GM23338 (cell line): ENCODE data around the gene DHRSX. TPM values are rescaled to one million over a fixed set of nuclear protein-coding genes. Genes with fewer than 3 reads are reported as not detected.

Source experiments
- ATAC-seq: fragments of 200-7000 bp; cut with Tn5 transposase; 3 replicates; pipeline ENCODE4 v1.9.1; 2020
- DNase-seq: peaks from one replicate; pipeline ENCODE4 v3.0.0-alpha.2; 2015; ENCODE audit warnings: low spot score
- H2AFZ ChIP-seq: fragments of 200-600 bp; sonication (generic); 2 replicates; pipeline ENCODE4 v1.8.0; 2016; ENCODE audit warnings: antibody characterized with exemption, mild to moderate bottlenecking, moderate library complexity
- H3F3A ChIP-seq: fragments of 200-600 bp; sonication (generic); replicated peaks from 2 replicates; pipeline ENCODE4 v1.8.0; 2017; ENCODE audit warnings: antibody characterized with exemption, mixed run types, low read depth
- H3K27ac ChIP-seq: fragments of 200-600 bp; sonication (generic); 2 replicates; pipeline ENCODE4 v1.6.1; 2016; ENCODE audit warnings: low read depth
- H3K27me3 ChIP-seq: fragments of 200-600 bp; sonication (generic); 2 replicates; pipeline ENCODE4 v1.8.0; 2016; ENCODE audit warnings: mild to moderate bottlenecking, mixed run types, moderate library complexity; ENCODE audit not compliant: insufficient read depth
- H3K36me3 ChIP-seq: fragments of 200-600 bp; sonication (generic); 2 replicates; pipeline ENCODE4 v1.8.0; 2016; ENCODE audit warnings: mild to moderate bottlenecking; ENCODE audit not compliant: insufficient read depth
- H3K4me1 ChIP-seq: fragments of 200-600 bp; sonication (generic); 2 replicates; pipeline ENCODE4 v1.8.0; 2016; ENCODE audit warnings: mild to moderate bottlenecking, moderate library complexity; ENCODE audit not compliant: insufficient read depth
- H3K4me2 ChIP-seq: fragments of 200-600 bp; sonication (generic); 2 replicates; pipeline ENCODE4 v1.7.1; 2017; ENCODE audit warnings: mixed run types
- H3K4me3 ChIP-seq: fragments of 200-600 bp; sonication (generic); 2 replicates; pipeline ENCODE4 v1.6.1; 2016; ENCODE audit warnings: mixed run types
- H3K79me2 ChIP-seq: fragments of 200-600 bp; sonication (generic); replicated peaks from 2 replicates; pipeline ENCODE4 v1.8.0; 2017; ENCODE audit warnings: mild to moderate bottlenecking; ENCODE audit not compliant: insufficient read depth
- H3K9me2 ChIP-seq: fragments of 200-600 bp; sonication (generic); 2 replicates; pipeline ENCODE4 v1.8.0; 2017; ENCODE audit not compliant: insufficient read depth
- H4K20me1 ChIP-seq: fragments of 200-600 bp; sonication (generic); replicated peaks from 2 replicates; pipeline ENCODE4 v1.8.0; 2017; ENCODE audit warnings: mild to moderate bottlenecking; ENCODE audit not compliant: insufficient read depth
- H3K27ac Mint-ChIP-seq: 2 replicates; pipeline ENCODE4 v1.8.0; 2020; ENCODE audit warnings: inconsistent platforms, mild to moderate bottlenecking, moderate library complexity, mixed read lengths
- H3K27me3 Mint-ChIP-seq: 3 replicates; pipeline ENCODE4 v1.8.0; 2022; ENCODE audit warnings: low read depth, mild to moderate bottlenecking, moderate library complexity, mixed read lengths, inconsistent platforms; ENCODE audit not compliant: insufficient read depth, poor library complexity
- H3K36me3 Mint-ChIP-seq: 3 replicates; pipeline ENCODE4 v1.8.0; 2021; ENCODE audit warnings: low read depth, mild to moderate bottlenecking, inconsistent platforms, moderate library complexity, mixed read lengths
- H3K4me1 Mint-ChIP-seq: 3 replicates; pipeline ENCODE4 v1.8.0; 2020; ENCODE audit warnings: mild to moderate bottlenecking, inconsistent platforms, mixed read lengths
- H3K4me3 Mint-ChIP-seq: 3 replicates; pipeline ENCODE4 v1.8.0; 2021; ENCODE audit warnings: moderate library complexity, mild to moderate bottlenecking, inconsistent platforms, mixed read lengths
- H3K9me3 Mint-ChIP-seq: 3 replicates; pipeline ENCODE4 v1.8.0; 2020; ENCODE audit warnings: moderate library complexity, mild to moderate bottlenecking, inconsistent platforms, mixed read lengths
- CTCF ChIP-seq, 2 experiments: fragments of 200-600 bp in 1 of 2; sonication (generic) in 1 of 2; conservative IDR thresholded peaks; 2 replicates each; pipeline versions ENCODE4 v1.5.1 to v1.6.1; 2016 to 2017; ENCODE audit warnings: antibody characterized with exemption in 2 of 2, low read depth in 2 of 2, mild to moderate bottlenecking in 2 of 2, moderate library complexity in 1 of 2
- EZH2phosphoT487 ChIP-seq: fragments of 200-600 bp; sonication (generic); IDR thresholded peaks from one replicate; pipeline ENCODE4 v1.8.1; 2018; ENCODE audit warnings: antibody characterized with exemption; ENCODE audit not compliant: unreplicated experiment
- JUNB ChIP-seq: IDR thresholded peaks from one replicate; pipeline ENCODE4 v1.6.1; 2016; ENCODE audit warnings: antibody characterized with exemption; ENCODE audit not compliant: unreplicated experiment
- NANOG ChIP-seq: IDR thresholded peaks from 2 replicates; pipeline ENCODE4 v1.6.1; 2016; ENCODE audit warnings: antibody characterized with exemption, borderline replicate concordance
- POLR2AphosphoS5 ChIP-seq: IDR thresholded peaks from 2 replicates; pipeline ENCODE4 v1.6.1; 2016; ENCODE audit warnings: antibody characterized with exemption, low read depth
- REST ChIP-seq: IDR thresholded peaks from one replicate; pipeline ENCODE4 v1.6.1; 2018; ENCODE audit warnings: antibody characterized with exemption; ENCODE audit not compliant: unreplicated experiment
- STAT1 ChIP-seq: IDR thresholded peaks from one replicate; pipeline ENCODE4 v1.6.1; 2016; ENCODE audit warnings: antibody characterized with exemption; ENCODE audit not compliant: unreplicated experiment
- ZNF331 ChIP-seq: fragments of 250-450 bp; sonication (Bioruptor Pico); IDR thresholded peaks from 2 replicates; pipeline ENCODE4 v1.5.0; 2020; ENCODE audit warnings: low read depth, mild to moderate bottlenecking, moderate library complexity
- polyA plus RNA-seq: library from polyadenylated mRNA; unstranded; fragments of >200 nt; fragmentation: Nextera tagmentation; extraction: Ambion mirVana; gene quantifications from 2 replicates; pipeline ENCODE4 v1.2.1, GENCODE V29; 2016
- total RNA-seq: library from RNA; depleted of rRNA; stranded (reverse); fragments of >200 nt; shearing (Covaris generic); gene quantifications from 2 replicates; pipeline ENCODE4 v1.2.3, GENCODE V29; 2014
- TF ChIP-seq, protein P1 (sequence below): IDR thresholded peaks from 2 replicates; pipeline ENCODE4 v1.6.1; 2016; ENCODE audit warnings: antibody characterized with exemption

Gene DHRSX
- total and polyA plus RNA-seq, 2 experiments from 2014 or later = 33.9 to 43.0 TPM

DNA sequence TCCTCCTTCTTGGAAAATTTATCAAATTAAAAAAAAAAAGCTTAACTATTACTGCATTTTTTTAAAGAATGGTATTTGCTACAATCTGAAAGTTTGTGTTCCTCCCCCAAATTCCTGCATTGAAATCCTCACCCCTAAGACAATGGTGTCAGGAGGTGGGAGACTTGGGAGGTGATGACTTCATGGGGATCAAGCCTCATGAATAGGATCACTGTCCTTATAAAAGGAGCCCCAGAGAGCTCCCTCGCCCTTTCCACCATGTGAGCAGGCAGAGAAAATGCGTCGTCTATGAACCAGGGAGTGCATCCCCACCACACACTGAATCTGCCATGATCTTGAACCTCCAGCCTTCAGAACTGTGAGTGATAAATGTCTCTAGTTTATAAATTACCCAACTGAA is 38.0 kb downstream of the DHRSX start:
- Mint-ChIP-seq H3K36me3 (peaks cover 73% of the 10 kb centered on the region), H3K9me3 (peaks cover 58% of the 10 kb centered on the region)
- no peak for TF ChIP-seq REST
- TF ChIP-seq, protein P1, sequence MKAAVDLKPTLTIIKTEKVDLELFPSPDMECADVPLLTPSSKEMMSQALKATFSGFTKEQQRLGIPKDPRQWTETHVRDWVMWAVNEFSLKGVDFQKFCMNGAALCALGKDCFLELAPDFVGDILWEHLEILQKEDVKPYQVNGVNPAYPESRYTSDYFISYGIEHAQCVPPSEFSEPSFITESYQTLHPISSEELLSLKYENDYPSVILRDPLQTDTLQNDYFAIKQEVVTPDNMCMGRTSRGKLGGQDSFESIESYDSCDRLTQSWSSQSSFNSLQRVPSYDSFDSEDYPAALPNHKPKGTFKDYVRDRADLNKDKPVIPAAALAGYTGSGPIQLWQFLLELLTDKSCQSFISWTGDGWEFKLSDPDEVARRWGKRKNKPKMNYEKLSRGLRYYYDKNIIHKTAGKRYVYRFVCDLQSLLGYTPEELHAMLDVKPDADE = no peak
- TF ChIP-seq JUNB = peak; percentile 14
- TF ChIP-seq STAT1 = no peak

DNA sequence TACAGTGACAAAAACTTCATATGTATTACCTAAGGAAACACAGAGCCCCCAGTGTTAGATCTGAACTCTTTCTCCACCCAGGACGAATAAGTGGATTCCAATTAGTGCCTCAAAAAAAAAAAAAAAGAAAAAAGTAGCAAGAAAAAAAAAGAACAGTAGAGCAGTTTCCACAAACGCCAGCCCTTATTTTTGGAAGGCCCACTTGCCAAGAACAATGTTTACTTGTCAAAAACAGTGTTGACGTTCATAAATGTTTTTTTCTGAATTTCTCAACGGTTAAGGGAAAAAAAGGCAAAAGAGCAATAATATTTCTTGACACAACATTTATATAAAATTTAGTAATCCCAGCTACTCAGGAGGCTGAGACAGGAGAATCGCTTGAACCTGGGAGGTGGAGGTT is 38.7 kb downstream of the DHRSX start:
- Histone ChIP-seq H3K79me2 (peaks cover 86% of the 10 kb centered on the region), H3K27me3 (no peaks in the 10 kb centered on the region), H3K4me2 (0 out of 2 replicates have a peak overlapping the region, but pooled peaks have one; percentile 10), H3K27ac (peak overlapping the region; percentile 82), H2AFZ (no peak overlapping the region), H3K4me3 (no peak overlapping the region), H3K36me3 (peaks cover 6% of the 10 kb centered on the region; the same call in 1 of the 2 replicates), H4K20me1 (no peaks in the 10 kb centered on the region), H3K4me1 (peaks cover 3% of the 10 kb centered on the region; the same call in 1 of the 2 replicates), H3K9me2 (no peaks in the 10 kb centered on the region), H3F3A (0 out of 2 replicates have a peak, but pooled peaks cover 11% of the 10 kb centered on the region)
- H3K27ac Mint-ChIP-seq = peak overlapping the region; percentile 87
- DNase-seq (no peak), ATAC-seq (no peak)
- H3K36me3 Mint-ChIP-seq = peaks cover 74% of the 10 kb centered on the region
- peaks cover 20% of the 10 kb centered on the region for H3K4me1 Mint-ChIP-seq
- peaks cover 58% of the 10 kb centered on the region for H3K9me3 Mint-ChIP-seq
- H3K27me3 Mint-ChIP-seq = peaks cover 19% of the 10 kb centered on the region
- H3K4me3 Mint-ChIP-seq = no peak overlapping the region; the same call in 2 of the 3 replicates
- TF ChIP-seq NANOG = no peak
- TF ChIP-seq ZNF331 (CRISPR knock-in tag) = no peak
- TF ChIP-seq STAT1 = no peak
- no peak for TF ChIP-seq REST
- no peak for TF ChIP-seq EZH2phosphoT487
- no peak for TF ChIP-seq POLR2AphosphoS5
- TF ChIP-seq CTCF (conservative IDR thresholded peaks at IDR 0.05; ENCODE audit: low read depth in 2 of 2) = no peak

More for the DNA sequence above, 38.0 kb downstream of the DHRSX start:
- Histone ChIP-seq H2AFZ (no peak overlapping the region), H3K9me2 (no peaks in the 10 kb centered on the region), H3K4me1 (peaks cover 3% of the 10 kb centered on the region; the same call in 1 of the 2 replicates), H3K4me2 (no peak overlapping the region), H3F3A (0 out of 2 replicates have a peak, but pooled peaks cover 11% of the 10 kb centered on the region), H4K20me1 (no peaks in the 10 kb centered on the region), H3K4me3 (no peak overlapping the region), H3K36me3 (peaks cover 6% of the 10 kb centered on the region; the same call in 1 of the 2 replicates), H3K79me2 (peaks cover 88% of the 10 kb centered on the region), H3K27ac (no peak overlapping the region; the same call in 1 of the 2 replicates), H3K27me3 (no peaks in the 10 kb centered on the region)
- H3K4me1 Mint-ChIP-seq = peaks cover 20% of the 10 kb centered on the region
- H3K27ac Mint-ChIP-seq = peak overlapping the region; percentile 87; the same call in 1 of the 2 replicates
- DNase-seq (peak; percentile 74), ATAC-seq (peak; percentile 85)
- H3K4me3 Mint-ChIP-seq = peak overlapping the region; percentile 15; the same call in 2 of the 3 replicates
- peaks cover 17% of the 10 kb centered on the region for H3K27me3 Mint-ChIP-seq
